GM12801 (cell line): ENCODE measurements around the gene OGG1.

Experiments
- CTCF ChIP-seq: IDR thresholded peaks from one replicate; pipeline ENCODE4 v1.5.1; 2011; ENCODE audit warnings: control low read depth; ENCODE audit not compliant: insufficient read length; ENCODE audit errors: extremely low read depth

The OGG1 gene

GRCh38 chr3:9778143-9779074 lies 28.7 kb downstream of the OGG1 start:
- TF ChIP-seq CTCF = no peak

GRCh38 chr3:9779075-9779593 lies 29.4 kb downstream of the OGG1 start:
- no peak for TF ChIP-seq CTCF

GRCh38 chr3:9779721-9780457 lies 30.1 kb downstream of the OGG1 start:
- no peak for TF ChIP-seq CTCF

- no peak for TF ChIP-seq CTCF
These were observed 30.7 kb downstream of the OGG1 start for GRCh38 chr3:9780458-9780812.

GRCh38 chr3:9780910-9781309 lies 31.2 kb downstream of the OGG1 start:
- no peak for TF ChIP-seq CTCF

GRCh38 chr3:9781551-9781950 lies 31.8 kb downstream of the OGG1 start:
- TF ChIP-seq CTCF = no peak

GRCh38 chr3:9781978-9782603 lies 32.3 kb downstream of the OGG1 start:
- TF ChIP-seq CTCF = no peak
